H1 (cell line): Measurements from ENCODE around the gene RGS3. TPM values are rescaled to one million over a fixed set of nuclear protein-coding genes. Genes with fewer than 3 reads are reported as not detected.

Source experiments
- CTCF ChIA-PET: fragments of 300-600 bp; sonication (Branson Sonifier 250); formaldehyde crosslinking; loops from one replicate; lab custom pipeline; 2021; ENCODE audit not compliant: partially characterized antibody; lab: Charles Lee
- POLR2A ChIA-PET: fragments of 300-600 bp; sonication (Branson Sonifier 250); formaldehyde crosslinking; loops from one replicate; lab custom pipeline; 2021; ENCODE audit warnings: inconsistent platforms; ENCODE audit not compliant: partially characterized antibody; lab: Charles Lee
- DNase-seq, 2 experiments: peaks; one replicate each; pipeline versions ENCODE4 v3.0.0 to v3.0.0-alpha.2; 2010 to 2022; ENCODE audit warnings: low spot score in 2 of 2, low read depth in 1 of 2, mixed read lengths in 1 of 2
- FAIRE-seq: peaks from 2 replicates; lab custom pipeline; 2011; peaks lifted over from hg19 to GRCh38; lab: Jason Lieb, UNC
- H2AFZ ChIP-seq: 2 replicates; pipeline ENCODE4 v1.8.1; 2012; ENCODE audit warnings: low read length, inconsistent platforms
- H2AK5ac ChIP-seq: 2 replicates; pipeline ENCODE4 v1.6.1; 2013; ENCODE audit warnings: low read depth, low read length
- H2BK120ac ChIP-seq: replicated peaks from 2 replicates; pipeline ENCODE3; 2013; ENCODE audit warnings: low read depth, low read length, inconsistent platforms
- H2BK12ac ChIP-seq: 2 replicates; pipeline ENCODE4 v1.6.1; 2013; ENCODE audit warnings: low read depth, low read length
- H2BK15ac ChIP-seq: 2 replicates; pipeline ENCODE4 v1.6.1; 2013; ENCODE audit warnings: low read length
- H2BK20ac ChIP-seq: 2 replicates; pipeline ENCODE4 v1.6.1; 2013; ENCODE audit warnings: low read length
- H2BK5ac ChIP-seq: 2 replicates; pipeline ENCODE4 v1.6.1; 2013; ENCODE audit warnings: low read depth, low read length
- H3K14ac ChIP-seq: 2 replicates; pipeline ENCODE4 v1.6.1; 2013; ENCODE audit warnings: inconsistent platforms; ENCODE audit not compliant: insufficient read length
- H3K18ac ChIP-seq: 2 replicates; pipeline ENCODE4 v1.6.1; 2013; ENCODE audit warnings: low read length; ENCODE audit errors: extremely low read depth
- H3K23ac ChIP-seq: 2 replicates; pipeline ENCODE4 v1.6.1; 2013; ENCODE audit warnings: inconsistent platforms; ENCODE audit not compliant: insufficient read length
- H3K23me2 ChIP-seq: 2 replicates; pipeline ENCODE4 v1.6.1; 2013; ENCODE audit warnings: low read depth, low read length
- H3K27ac ChIP-seq: 2 replicates; pipeline ENCODE4 v1.6.1; 2011; ENCODE audit warnings: low read depth, low read length, inconsistent platforms
- H3K27me3 ChIP-seq, 4 experiments: replicated peaks in 1 of 4; 1 replicate in 1 of 4; 2 replicates in 3 of 4; pipeline versions ENCODE4 v1.6.1 to v1.8.1; 2011 to 2013; ENCODE audit warnings: low read length in 3 of 4, mild to moderate bottlenecking in 3 of 4, inconsistent platforms in 2 of 4, mixed read lengths in 2 of 4, moderate library complexity in 1 of 4; ENCODE audit not compliant: control insufficient read depth in 3 of 4, insufficient read depth in 3 of 4; ENCODE audit errors: extremely low read depth in 1 of 4
- H3K36me3 ChIP-seq, 4 experiments: 2 replicates each; pipeline versions ENCODE4 v1.6.1 to v1.8.1; 2011 to 2013; ENCODE audit warnings: mild to moderate bottlenecking in 4 of 4, low read length in 3 of 4, moderate library complexity in 2 of 4, control low read depth in 1 of 4, inconsistent platforms in 1 of 4; ENCODE audit not compliant: insufficient read depth in 4 of 4, control insufficient read depth in 2 of 4
- H3K4ac ChIP-seq: replicated peaks from 2 replicates; pipeline ENCODE3; 2013; ENCODE audit warnings: low read length, low read depth, mixed read lengths, inconsistent platforms; ENCODE audit not compliant: insufficient read length
- H3K4me1 ChIP-seq, 4 experiments: replicated peaks in 1 of 4; 1 replicate in 1 of 4; 2 replicates in 3 of 4; pipeline versions ENCODE4 v1.6.1 to v1.8.1; 2011 to 2013; ENCODE audit warnings: low read length in 3 of 4, inconsistent platforms in 2 of 4, mixed read lengths in 1 of 4; ENCODE audit not compliant: insufficient read depth in 4 of 4, control insufficient read depth in 3 of 4
- H3K4me2 ChIP-seq, 2 experiments: 2 replicates each; pipeline versions ENCODE4 v1.6.1 to v1.8.1; 2011 to 2013; ENCODE audit warnings: low read depth in 2 of 2, low read length in 2 of 2, control low read depth in 1 of 2, inconsistent platforms in 1 of 2, mild to moderate bottlenecking in 1 of 2; ENCODE audit not compliant: insufficient read depth in 1 of 2
- H3K4me3 ChIP-seq, 4 experiments: fragments of 200-600, 300-600 bp in 1 of 4; sonication (generic), shearing (Covaris generic), sonication (Bioruptor Twin) in 1 of 4; 2 replicates each; pipeline versions ENCODE4 v1.5.1 to v1.8.1; 2011 to 2016; ENCODE audit warnings: low read length in 4 of 4, low read depth in 3 of 4, control low read depth in 2 of 4, inconsistent platforms in 2 of 4, mild to moderate bottlenecking in 2 of 4, mixed read lengths in 1 of 4, moderate library complexity in 1 of 4; ENCODE audit not compliant: insufficient read depth in 2 of 4; ENCODE audit errors: extremely low read depth in 1 of 4
- H3K56ac ChIP-seq: replicated peaks from 2 replicates; pipeline ENCODE3; 2013; ENCODE audit warnings: low read depth, mild to moderate bottlenecking, mixed read lengths, low read length, inconsistent platforms; ENCODE audit not compliant: insufficient read length
- H3K79me1 ChIP-seq: 2 replicates; pipeline ENCODE4 v1.6.1; 2013; ENCODE audit warnings: low read depth, low read length, control low read depth
- H3K79me2 ChIP-seq, 2 experiments: 2 replicates each; pipeline versions ENCODE4 v1.6.1 to v1.8.1; 2012 to 2013; ENCODE audit warnings: low read length in 2 of 2, mild to moderate bottlenecking in 2 of 2, inconsistent platforms in 1 of 2; ENCODE audit not compliant: insufficient read depth in 2 of 2, control insufficient read depth in 1 of 2
- H3K9ac ChIP-seq, 4 experiments: replicated peaks in 1 of 4; 1 replicate in 1 of 4; 2 replicates in 3 of 4; pipeline versions ENCODE4 v1.6.1 to v1.8.1; 2011 to 2013; ENCODE audit warnings: low read depth in 3 of 4, low read length in 3 of 4, control low read depth in 2 of 4, mild to moderate bottlenecking in 2 of 4, moderate library complexity in 2 of 4, inconsistent platforms in 1 of 4; ENCODE audit errors: extremely low read depth in 1 of 4
- H3K9me3 ChIP-seq, 2 experiments: 2 replicates each; pipeline versions ENCODE4 v1.6.1 to v1.8.1; 2012 to 2013; ENCODE audit warnings: mild to moderate bottlenecking in 2 of 2, moderate library complexity in 2 of 2, control low read depth in 1 of 2, inconsistent platforms in 1 of 2, low read depth in 1 of 2, low read length in 1 of 2, mixed read lengths in 1 of 2; ENCODE audit not compliant: insufficient read depth in 2 of 2
- H4K20me1 ChIP-seq, 2 experiments: replicated peaks in 1 of 2; 2 replicates each; pipeline versions ENCODE3 to v1.8.1; 2011 to 2013; ENCODE audit warnings: inconsistent platforms in 2 of 2, low read length in 2 of 2, mild to moderate bottlenecking in 1 of 2; ENCODE audit not compliant: insufficient read depth in 2 of 2, control insufficient read depth in 1 of 2
- H4K5ac ChIP-seq: 2 replicates; pipeline ENCODE4 v1.6.1; 2013; ENCODE audit warnings: low read length, low read depth, mixed read lengths, inconsistent platforms; ENCODE audit not compliant: insufficient read length
- H4K8ac ChIP-seq: 2 replicates; pipeline ENCODE4 v1.8.0; 2013; ENCODE audit warnings: mild to moderate bottlenecking, moderate library complexity, low read length, inconsistent platforms; ENCODE audit not compliant: insufficient read depth; ENCODE audit errors: extremely low read depth
- H4K91ac ChIP-seq: replicated peaks from 2 replicates; pipeline ENCODE3; 2013; ENCODE audit warnings: low read length, mixed read lengths, inconsistent platforms; ENCODE audit not compliant: insufficient read length
- ATF3 ChIP-seq: IDR thresholded peaks from 2 replicates; pipeline ENCODE4 v1.6.1; 2011; ENCODE audit warnings: low read depth, mild to moderate bottlenecking, low read length; ENCODE audit not compliant: insufficient read depth
- BRCA1 ChIP-seq: IDR thresholded peaks from 2 replicates; pipeline ENCODE4 v1.6.1; 2012; ENCODE audit warnings: low read depth, low read length, improper control_type of control experiment
- CHD1 ChIP-seq: IDR thresholded peaks from 2 replicates; pipeline ENCODE4 v1.6.1; 2012; ENCODE audit warnings: low read depth, low read length, improper control_type of control experiment
- CREB1 ChIP-seq: IDR thresholded peaks from 2 replicates; pipeline ENCODE4 v1.6.1; 2012; ENCODE audit warnings: inconsistent platforms
- EZH2 ChIP-seq: fragments of 200-600 bp; sonication (generic); IDR thresholded peaks from 2 replicates; pipeline ENCODE4 v1.7.1; 2012; ENCODE audit warnings: low read depth, mild to moderate bottlenecking, moderate library complexity, low read length, inconsistent platforms; ENCODE audit not compliant: severe bottlenecking
- NANOG ChIP-seq: IDR thresholded peaks from 2 replicates; pipeline ENCODE4 v1.6.1; 2011; ENCODE audit warnings: low read length, low read depth, mild to moderate bottlenecking, inconsistent platforms; ENCODE audit not compliant: insufficient read depth, poor library complexity, severe bottlenecking
- NRF1 ChIP-seq: IDR thresholded peaks from 2 replicates; pipeline ENCODE4 v1.6.1; 2011; ENCODE audit warnings: mild to moderate bottlenecking, low read depth, low read length, improper control_type of control experiment
- SUZ12 ChIP-seq: fragments of 200-600 bp; sonication (generic); IDR thresholded peaks from 2 replicates; pipeline ENCODE4 v1.6.1; 2012; ENCODE audit warnings: mild to moderate bottlenecking, inconsistent platforms, low read length, moderate library complexity, mixed read lengths
- WGBS, 2 experiments: shearing (Covaris generic) in 1 of 2; methylation state at CpG; one replicate each; pipeline versions ENCODE4 v1.1.6 to v1.1.7; 2013 to 2015; ENCODE audit warnings: low lambda C conversion rate in 2 of 2, mixed read lengths in 2 of 2, inconsistent platforms in 1 of 2, low coverage in 1 of 2, missing lambda C conversion rate in 1 of 2; ENCODE audit not compliant: insufficient replicate concordance in 2 of 2, insufficient coverage in 1 of 2, insufficient read length in 1 of 2; ENCODE audit errors: extremely low coverage in 1 of 2, missing lambda C conversion rate in 1 of 2; 5-methylcytosine and 5-hydroxymethylcytosine counted together
- polyA plus RNA-seq, 7 experiments: library from polyadenylated mRNA; depleted of rRNA in 3 of 7; stranded (reverse) in 5 of 7; unstranded in 2 of 7; fragments of >200 nt in 5 of 7; fragments of 200-250 nt in 2 of 7; gene quantifications; 1 replicate in 5 of 7; 2 replicates in 1 of 7; 4 replicates in 1 of 7; pipeline versions ENCODE4 v1.2.1 to v1.2.3, GENCODE V29; 2011 to 2013; ENCODE audit warnings: missing spikeins in 2 of 7, mixed read lengths in 2 of 7
- total RNA-seq: library from RNA; stranded (reverse); fragmentation: NEBNext Ultra II Directional; extraction: Animal tissue kit (Norgen Biotek cat#: 25700); gene quantifications from 2 replicates; pipeline ENCODE4 v1.2.1, GENCODE V29; 2021
- TF ChIP-seq, protein P1 (sequence below): IDR thresholded peaks from 2 replicates; pipeline ENCODE4 v1.6.1; 2012; ENCODE audit warnings: low read length, inconsistent platforms

Gene RGS3
- total and polyA plus RNA-seq, 2 of the 8 experiments (the other 6 are each of a cell fraction or from before 2014, with no cell fraction given): 12.6 to 18.2 TPM

DNA sequence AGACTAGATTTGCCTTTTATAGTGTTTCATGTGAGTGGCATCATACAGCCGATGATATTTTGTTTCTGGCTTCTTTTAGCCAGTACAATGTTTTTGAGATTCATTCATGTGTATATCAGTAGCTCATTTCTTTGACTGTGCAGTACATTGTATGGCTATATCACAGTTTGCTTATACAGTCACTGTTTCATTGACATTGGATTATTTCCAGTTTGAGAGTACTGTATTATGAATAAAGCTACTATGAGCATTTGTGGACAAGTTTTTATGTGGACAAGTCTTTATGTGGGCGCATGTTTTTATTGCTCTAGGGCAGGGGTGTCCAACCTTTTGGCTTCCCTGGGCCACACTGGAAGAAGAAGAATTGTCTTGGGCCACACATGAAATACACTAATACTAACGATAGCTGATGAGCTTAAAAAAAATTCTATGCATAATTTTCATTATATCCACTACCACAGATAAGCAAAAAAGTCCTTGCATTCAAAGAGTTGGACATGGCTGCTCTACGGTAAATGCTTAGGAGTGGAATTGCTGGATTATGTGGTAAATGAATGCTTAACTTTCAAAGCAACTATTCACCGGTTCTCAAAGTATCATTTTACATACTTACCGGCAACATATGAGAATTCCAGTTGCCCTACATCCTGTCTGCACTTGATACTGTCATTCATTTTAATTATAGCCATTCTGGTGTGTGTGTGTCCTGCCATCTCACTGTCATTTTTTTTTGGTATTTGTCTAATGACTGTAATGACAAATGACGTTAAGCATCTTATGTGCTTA lies 177.8 kb downstream of the RGS3 start:
- Histone ChIP-seq H3K36me3 (no peaks in the 10 kb centered on the region), H4K8ac (no peak overlapping the region), H3K27me3 (peaks cover 8 to 32% (median 22%) of the 10 kb centered on the region in 4 experiments), H3K27ac (no peak overlapping the region), H2BK15ac (no peak overlapping the region), H3K9ac (no peak overlapping the region), H3K4ac (no peak overlapping the region), H3K4me1 (no peaks in the 10 kb centered on the region; a peak in 2 of 7 replicates), H3K14ac (no peak overlapping the region), H2AFZ (no peak overlapping the region), H4K20me1 (no peaks in the 10 kb centered on the region), H3K4me2 (no peak overlapping the region), H2BK5ac (no peak overlapping the region), H3K23ac (no peak overlapping the region), H2AK5ac (no peak overlapping the region), H4K5ac (no peak overlapping the region), H3K9me3 (no peaks in the 10 kb centered on the region), H3K18ac (no peak overlapping the region), H2BK120ac (no peak overlapping the region), H4K91ac (no peak overlapping the region), H3K56ac (no peak overlapping the region), H3K23me2 (no peaks in the 10 kb centered on the region), H2BK12ac (no peak overlapping the region), H3K79me1 (no peaks in the 10 kb centered on the region), H2BK20ac (no peak overlapping the region), H3K79me2 (no peaks in the 10 kb centered on the region), H3K4me3 (no peak overlapping the region)
- DNase-seq (no peak), FAIRE-seq (no peak)
- POLR2A ChIA-PET: interaction anchor here (1.5 kb wide), 1 partner anchor 48 kb away, joined by 4 read pairs; no protein-coding TSS in a partner anchor
- WGBS, 2 experiments: 91% methylated on average over 7 of the region's 7 CpGs; no CpG with 5 or more reads in 1 of the 2 experiments
- CTCF ChIA-PET: interaction anchor here (0.9 to 2.5 kb wide), 3 partner anchors 10 to 63 kb away, joined by 3 to 22 read pairs (median 5); no protein-coding TSS in a partner anchor
- TF ChIP-seq ATF3: no peak
- no peak for TF ChIP-seq BRCA1
- TF ChIP-seq NANOG: no peak
- TF ChIP-seq SUZ12: no peak
- TF ChIP-seq EZH2: no peak
- no peak for TF ChIP-seq CHD1
- TF ChIP-seq CREB1: no peak
- no peak for TF ChIP-seq NRF1
- TF ChIP-seq, protein P1, sequence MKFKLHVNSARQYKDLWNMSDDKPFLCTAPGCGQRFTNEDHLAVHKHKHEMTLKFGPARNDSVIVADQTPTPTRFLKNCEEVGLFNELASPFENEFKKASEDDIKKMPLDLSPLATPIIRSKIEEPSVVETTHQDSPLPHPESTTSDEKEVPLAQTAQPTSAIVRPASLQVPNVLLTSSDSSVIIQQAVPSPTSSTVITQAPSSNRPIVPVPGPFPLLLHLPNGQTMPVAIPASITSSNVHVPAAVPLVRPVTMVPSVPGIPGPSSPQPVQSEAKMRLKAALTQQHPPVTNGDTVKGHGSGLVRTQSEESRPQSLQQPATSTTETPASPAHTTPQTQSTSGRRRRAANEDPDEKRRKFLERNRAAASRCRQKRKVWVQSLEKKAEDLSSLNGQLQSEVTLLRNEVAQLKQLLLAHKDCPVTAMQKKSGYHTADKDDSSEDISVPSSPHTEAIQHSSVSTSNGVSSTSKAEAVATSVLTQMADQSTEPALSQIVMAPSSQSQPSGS: no peak
